ENCODE results near the gene KPNA1. TPM values are rescaled to one million over a fixed set of nuclear protein-coding genes. Genes with fewer than 3 reads are reported as not detected.

KPNA1 gene
- total RNA-seq, 2 donors from 2014 or later: 90.5 to 93.4 TPM

GRCh38 chr3:122389197-122389596 is 125.5 kb downstream of the KPNA1 start:
- no peaks in the 10 kb centered on the region for H3K9me3 Mint-ChIP-seq
- no peaks in the 10 kb centered on the region for H3K9me3 ChIP-seq (ENCODE audit: control insufficient read depth, low read length)
- no peak for DNase-seq
- no peak overlapping the region for H3K4me3 ChIP-seq (ENCODE audit: low read length)
- peaks cover 3% of the 10 kb centered on the region for H3K4me1 ChIP-seq (ENCODE audit: control insufficient read depth, insufficient read depth, low read length)
- H3K27me3 ChIP-seq (ENCODE audit: control insufficient read depth, insufficient read depth, low read length, poor library complexity, severe bottlenecking): no peaks in the 10 kb centered on the region
- H3K36me3 ChIP-seq (ENCODE audit: control insufficient read depth, insufficient read depth, low read length): no peaks in the 10 kb centered on the region
- H3K9ac ChIP-seq (ENCODE audit: extremely low read depth, low read length, poor library complexity, severe bottlenecking): no peak overlapping the region
- no peaks in the 10 kb centered on the region for H3K27me3 Mint-ChIP-seq (ENCODE audit: insufficient read depth)
- peaks cover 11% of the 10 kb centered on the region for H3K4me1 Mint-ChIP-seq
- H3K36me3 Mint-ChIP-seq (ENCODE audit: low read depth): peaks cover 14% of the 10 kb centered on the region
- no peak for TF ChIP-seq CTCF (conservative IDR thresholded peaks at IDR 0.05)
- no peak overlapping the region for H3K27ac Mint-ChIP-seq
- no peak overlapping the region for H3K4me3 Mint-ChIP-seq
- no peak overlapping the region for H3K27ac ChIP-seq (ENCODE audit: low read depth, low read length)

GRCh38 chr3:122387709-122388108 is 127.0 kb downstream of the KPNA1 start:
- no peaks in the 10 kb centered on the region for H3K4me1 ChIP-seq (ENCODE audit: control insufficient read depth, insufficient read depth, low read length)
- H3K36me3 ChIP-seq (ENCODE audit: control insufficient read depth, insufficient read depth, low read length): no peaks in the 10 kb centered on the region
- DNase-seq: no peak
- no peaks in the 10 kb centered on the region for H3K27me3 ChIP-seq (ENCODE audit: control insufficient read depth, insufficient read depth, low read length, poor library complexity, severe bottlenecking)
- no peaks in the 10 kb centered on the region for H3K9me3 ChIP-seq (ENCODE audit: control insufficient read depth, low read length)
- no peak overlapping the region for H3K4me3 Mint-ChIP-seq
- peaks cover 14% of the 10 kb centered on the region for H3K36me3 Mint-ChIP-seq (ENCODE audit: low read depth)
- H3K9ac ChIP-seq (ENCODE audit: extremely low read depth, low read length, poor library complexity, severe bottlenecking): no peak overlapping the region
- no peaks in the 10 kb centered on the region for H3K27me3 Mint-ChIP-seq (ENCODE audit: insufficient read depth)
- H3K4me1 Mint-ChIP-seq: peaks cover 16% of the 10 kb centered on the region
- H3K27ac ChIP-seq (ENCODE audit: low read depth, low read length): no peak overlapping the region
- H3K4me3 ChIP-seq (ENCODE audit: low read length): no peak overlapping the region
- no peak overlapping the region for H3K27ac Mint-ChIP-seq
- peak; percentile 45 for TF ChIP-seq CTCF (conservative IDR thresholded peaks at IDR 0.05)
- 78 to 88% methylated on average over 1 to 3 of the region's 3 CpGs for WGBS, 2 experiments (ENCODE audit: insufficient coverage in 1 of 2, insufficient read length in 1 of 2)
- H3K9me3 Mint-ChIP-seq: no peaks in the 10 kb centered on the region

GRCh38 chr3:122383771-122384697 is 130.7 kb downstream of the KPNA1 start, which contains the start of gene FAM162A:
Gene FAM162A (plus strand): TSS chr3:122384182. CDS start chr3:122384266, 84 bp downstream.
- H3K4me3 ChIP-seq (ENCODE audit: low read length): peak within 1 kb of the TSS; percentile 93
- H3K9me3 ChIP-seq (ENCODE audit: control insufficient read depth, low read length): no peaks in the 10 kb centered on the region
- H3K9ac ChIP-seq (ENCODE audit: extremely low read depth, low read length, poor library complexity, severe bottlenecking): peak within 1 kb of the TSS; percentile 59
- no peaks in the 10 kb centered on the region for H3K27me3 ChIP-seq (ENCODE audit: control insufficient read depth, insufficient read depth, low read length, poor library complexity, severe bottlenecking)
- peak within 1 kb of the TSS; percentile 59 for H3K27ac ChIP-seq (ENCODE audit: low read depth, low read length)
- Mint-ChIP-seq H3K27ac (peak within 1 kb of the TSS; percentile 98), H3K4me3 (peak within 1 kb of the TSS; percentile 90), H3K36me3 (ENCODE audit: low read depth) (peaks cover 14% of the 10 kb centered on the region), H3K9me3 (no peaks in the 10 kb centered on the region), H3K4me1 (peaks cover 14% of the 10 kb centered on the region), H3K27me3 (ENCODE audit: insufficient read depth) (no peaks in the 10 kb centered on the region)
- DNase-seq: peak; percentile 98
- H3K4me1 ChIP-seq (ENCODE audit: control insufficient read depth, insufficient read depth, low read length): no peaks in the 10 kb centered on the region
- 3% methylated on average over 13 to 52 of the region's 52 CpGs for WGBS, 2 experiments (ENCODE audit: insufficient coverage in 1 of 2, insufficient read length in 1 of 2)
- no peaks in the 10 kb centered on the region for H3K36me3 ChIP-seq (ENCODE audit: control insufficient read depth, insufficient read depth, low read length)
- peak; percentile 74 for TF ChIP-seq CTCF (conservative IDR thresholded peaks at IDR 0.05)
